ENCODE data around the gene CNGA1.
"Not testable (repeated sequence)": the region's sequence is repeated elsewhere in the genome, so short reads cannot be mapped to it uniquely, and the experiment has no call there.

CNGA1 gene

GRCh38 chr4:47954245-47954644, 62.2 kb downstream of the CNGA1 start:
- DNase-seq: no peak

- DNase-seq: no peak
Measured at GRCh38 chr4:47945930-47946726, 70.4 kb downstream of the CNGA1 start.

GRCh38 chr4:47942081-47942819, 74.2 kb downstream of the CNGA1 start:
- DNase-seq: no peak

GRCh38 chr4:47939456-47939855, 77.0 kb downstream of the CNGA1 start:
- DNase-seq: no peak

GRCh38 chr4:47936336-47936735, 80.1 kb downstream of the CNGA1 start:
- no peak for DNase-seq

GRCh38 chr4:47933840-47934239, 82.6 kb downstream of the CNGA1 start:
- DNase-seq: peak; percentile 56 to 82 (median 76)

GRCh38 chr4:47930971-47931804, 85.3 kb downstream of the CNGA1 start:
- no peak for DNase-seq

- DNase-seq: peak in 2 of 3 donors; percentile 22 to 23
Measured at GRCh38 chr4:47929682-47930201, 86.7 kb downstream of the CNGA1 start.

GRCh38 chr4:47926667-47927258, 89.7 kb downstream of the CNGA1 start:
- peak; percentile 27 to 46 (median 44) for DNase-seq

- DNase-seq: not testable (repeated sequence)
Measured at GRCh38 chr4:47923261-47923608, 93.2 kb downstream of the CNGA1 start.

GRCh38 chr4:47922436-47923260, 93.8 kb downstream of the CNGA1 start:
- not testable (repeated sequence) for DNase-seq

- DNase-seq: not testable (repeated sequence)
Measured at GRCh38 chr4:47917163-47917562, 99.3 kb downstream of the CNGA1 start.

GRCh38 chr4:47915378-47915777, 101.1 kb downstream of the CNGA1 start:
- DNase-seq: peak; percentile 29 to 45 (median 30)

GRCh38 chr4:47914926-47915237, 101.6 kb downstream of the CNGA1 start:
- DNase-seq: no peak

GRCh38 chr4:47914220-47914925, 102.1 kb downstream of the CNGA1 start, which contains the start of gene NFXL1:
NFXL1 (minus strand) TSS chr4:47914583; CDS start chr4:47914203, 380 bp downstream.
- peak; percentile 98 for DNase-seq

- DNase-seq: peak in 1 of 3 donors; percentile 21
Measured at GRCh38 chr4:47913861-47914219, 102.6 kb downstream of the CNGA1 start.

GRCh38 chr4:47913330-47913729, 103.2 kb downstream of the CNGA1 start:
- DNase-seq: peak in 2 of 3 donors; percentile 20 to 27

- no peak for DNase-seq
Measured at GRCh38 chr4:47907089-47907646, 109.3 kb downstream of the CNGA1 start.

GRCh38 chr4:47899639-47900038, 116.8 kb downstream of the CNGA1 start:
- no peak for DNase-seq

- no peak for DNase-seq
Measured at GRCh38 chr4:47891928-47892327, 124.6 kb downstream of the CNGA1 start.
